ENCODE results near the gene TNFRSF1B.

TNFRSF1B gene

GRCh38 chr1:12176298-12177118 lies 9.7 kb downstream of the TNFRSF1B start:
- DNase-seq: no peak

GRCh38 chr1:12177156-12177998 lies 10.6 kb downstream of the TNFRSF1B start:
- no peak for DNase-seq

GRCh38 chr1:12177999-12178441 lies 11.2 kb downstream of the TNFRSF1B start:
- no peak for DNase-seq

GRCh38 chr1:12178511-12178910 lies 11.7 kb downstream of the TNFRSF1B start:
- DNase-seq: no peak

GRCh38 chr1:12179111-12179519 lies 12.3 kb downstream of the TNFRSF1B start:
- no peak for DNase-seq

GRCh38 chr1:12179676-12180075 lies 12.9 kb downstream of the TNFRSF1B start:
- no peak for DNase-seq

- DNase-seq: no peak
Observed at GRCh38 chr1:12180315-12180714, 13.5 kb downstream of the TNFRSF1B start.

- DNase-seq: no peak
Observed at GRCh38 chr1:12180903-12181302, 14.1 kb downstream of the TNFRSF1B start.

- DNase-seq: no peak
Observed at GRCh38 chr1:12181568-12181967, 14.8 kb downstream of the TNFRSF1B start.

GRCh38 chr1:12182410-12182984 lies 15.7 kb downstream of the TNFRSF1B start:
- DNase-seq: no peak

GRCh38 chr1:12183095-12183794 lies 16.5 kb downstream of the TNFRSF1B start:
- DNase-seq: no peak

- DNase-seq: no peak
Observed at GRCh38 chr1:12184008-12184681, 17.4 kb downstream of the TNFRSF1B start.

- DNase-seq: no peak
Observed at GRCh38 chr1:12185036-12185917, 18.5 kb downstream of the TNFRSF1B start.

GRCh38 chr1:12185918-12186678 lies 19.3 kb downstream of the TNFRSF1B start:
- no peak for DNase-seq

- no peak for DNase-seq
Observed at GRCh38 chr1:12186679-12186985, 19.8 kb downstream of the TNFRSF1B start.

GRCh38 chr1:12188115-12188514 lies 21.3 kb downstream of the TNFRSF1B start:
- no peak for DNase-seq

- DNase-seq: no peak
Observed at GRCh38 chr1:12188657-12189327, 22.0 kb downstream of the TNFRSF1B start.

GRCh38 chr1:12189328-12189682 lies 22.5 kb downstream of the TNFRSF1B start:
- no peak for DNase-seq

GRCh38 chr1:12191242-12192032 lies 24.6 kb downstream of the TNFRSF1B start:
- no peak for DNase-seq

Data from NCI-H2107 (cell line).